Stimulated activated memory B cell treated with anti-CD40 and anti-IgM and Interleukin-4, amounts not matched to agents 10 μg/mL and 1 μg/mL and 100 μg/mL, for 72 hours (primary cell): Measurements from ENCODE around the gene PPIL1.

Source experiments
- ATAC-seq: fragments of 150-1000 bp; cut with Tn5 transposase; 2 replicates; pipeline ENCODE4 v1.10.0; 2021
- H3K27ac Mint-ChIP-seq: one replicate; pipeline ENCODE4 v1.8.0; 2022; ENCODE audit warnings: mild to moderate bottlenecking, mixed read lengths
- H3K27me3 Mint-ChIP-seq: one replicate; pipeline ENCODE4 v1.8.0; 2022; ENCODE audit warnings: mixed read lengths
- H3K36me3 Mint-ChIP-seq: one replicate; pipeline ENCODE4 v1.8.0; 2022; ENCODE audit warnings: mixed read lengths
- H3K4me1 Mint-ChIP-seq: one replicate; pipeline ENCODE4 v1.8.0; 2022; ENCODE audit warnings: mixed read lengths
- H3K4me3 Mint-ChIP-seq: one replicate; pipeline ENCODE4 v1.8.0; 2022; ENCODE audit warnings: mild to moderate bottlenecking, moderate library complexity, mixed read lengths
- H3K9me3 Mint-ChIP-seq: one replicate; pipeline ENCODE4 v1.8.0; 2022; ENCODE audit warnings: mixed read lengths

The PPIL1 gene

GRCh38 chr6:36851149-36851614 lies 23.4 kb downstream of the PPIL1 start:
- Mint-ChIP-seq H3K4me1 (peaks cover 6% of the 10 kb centered on the region), H3K27me3 (no peaks in the 10 kb centered on the region), H3K36me3 (peaks cover 64% of the 10 kb centered on the region), H3K4me3 (no peak overlapping the region), H3K27ac (no peak overlapping the region), H3K9me3 (peaks cover 2% of the 10 kb centered on the region)
- no peak for ATAC-seq

- Mint-ChIP-seq H3K4me1 (peaks cover 6% of the 10 kb centered on the region), H3K9me3 (peaks cover 2% of the 10 kb centered on the region), H3K27ac (no peak overlapping the region), H3K4me3 (no peak overlapping the region), H3K27me3 (no peaks in the 10 kb centered on the region), H3K36me3 (peaks cover 52% of the 10 kb centered on the region)
- no peak for ATAC-seq
Measured at GRCh38 chr6:36850021-36850420, 24.6 kb downstream of the PPIL1 start.

- no peak overlapping the region for H3K4me3 Mint-ChIP-seq
- no peak for ATAC-seq
- H3K36me3 Mint-ChIP-seq, result peaks cover 40% of the 10 kb centered on the region
- peaks cover 6% of the 10 kb centered on the region for H3K4me1 Mint-ChIP-seq
- H3K9me3 Mint-ChIP-seq, result peaks cover 2% of the 10 kb centered on the region
- H3K27me3 Mint-ChIP-seq, result no peaks in the 10 kb centered on the region
- no peak overlapping the region for H3K27ac Mint-ChIP-seq
Measured at GRCh38 chr6:36848658-36849441, 25.8 kb downstream of the PPIL1 start.

- H3K36me3 Mint-ChIP-seq, result peaks cover 32% of the 10 kb centered on the region
- no peaks in the 10 kb centered on the region for H3K27me3 Mint-ChIP-seq
- peaks cover 6% of the 10 kb centered on the region for H3K4me1 Mint-ChIP-seq
- H3K4me3 Mint-ChIP-seq, result no peak overlapping the region
- no peak overlapping the region for H3K27ac Mint-ChIP-seq
- H3K9me3 Mint-ChIP-seq, result peaks cover 2% of the 10 kb centered on the region
- no peak for ATAC-seq
Measured at GRCh38 chr6:36847991-36848390, 26.6 kb downstream of the PPIL1 start.

- peaks cover 6% of the 10 kb centered on the region for H3K4me1 Mint-ChIP-seq
- ATAC-seq, result no peak
- H3K4me3 Mint-ChIP-seq, result no peak overlapping the region
- no peak overlapping the region for H3K27ac Mint-ChIP-seq
- no peaks in the 10 kb centered on the region for H3K27me3 Mint-ChIP-seq
- peaks cover 2% of the 10 kb centered on the region for H3K9me3 Mint-ChIP-seq
- peaks cover 25% of the 10 kb centered on the region for H3K36me3 Mint-ChIP-seq
Measured at GRCh38 chr6:36847152-36847551, 27.5 kb downstream of the PPIL1 start.

GRCh38 chr6:36845233-36845632 lies 29.4 kb downstream of the PPIL1 start:
- Mint-ChIP-seq H3K4me1 (peaks cover 14% of the 10 kb centered on the region), H3K27me3 (peaks cover 10% of the 10 kb centered on the region), H3K36me3 (peaks cover 9% of the 10 kb centered on the region), H3K27ac (no peak overlapping the region), H3K9me3 (peaks cover 2% of the 10 kb centered on the region), H3K4me3 (no peak overlapping the region)
- ATAC-seq, result no peak

GRCh38 chr6:36844232-36845170 lies 30.1 kb downstream of the PPIL1 start:
- ATAC-seq, result no peak
- Mint-ChIP-seq H3K4me3 (no peak overlapping the region), H3K36me3 (peaks cover 5% of the 10 kb centered on the region), H3K27me3 (peaks cover 14% of the 10 kb centered on the region), H3K4me1 (peaks cover 17% of the 10 kb centered on the region), H3K9me3 (no peaks in the 10 kb centered on the region), H3K27ac (no peak overlapping the region)

GRCh38 chr6:36843170-36843569 lies 31.4 kb downstream of the PPIL1 start:
- peaks cover 21% of the 10 kb centered on the region for H3K4me1 Mint-ChIP-seq
- H3K36me3 Mint-ChIP-seq, result no peaks in the 10 kb centered on the region
- H3K27ac Mint-ChIP-seq, result no peak overlapping the region
- no peak overlapping the region for H3K4me3 Mint-ChIP-seq
- no peak for ATAC-seq
- peaks cover 23% of the 10 kb centered on the region for H3K27me3 Mint-ChIP-seq
- no peaks in the 10 kb centered on the region for H3K9me3 Mint-ChIP-seq

GRCh38 chr6:36841756-36842155 lies 32.8 kb downstream of the PPIL1 start:
- Mint-ChIP-seq H3K4me1 (peaks cover 21% of the 10 kb centered on the region), H3K36me3 (no peaks in the 10 kb centered on the region), H3K27me3 (peaks cover 36% of the 10 kb centered on the region), H3K9me3 (no peaks in the 10 kb centered on the region), H3K27ac (no peak overlapping the region), H3K4me3 (no peak overlapping the region)
- no peak for ATAC-seq

- peaks cover 21% of the 10 kb centered on the region for H3K4me1 Mint-ChIP-seq
- peak overlapping the region; percentile 56 for H3K4me3 Mint-ChIP-seq
- H3K27me3 Mint-ChIP-seq, result peaks cover 44% of the 10 kb centered on the region
- H3K9me3 Mint-ChIP-seq, result no peaks in the 10 kb centered on the region
- no peak overlapping the region for H3K27ac Mint-ChIP-seq
- ATAC-seq, result peak; percentile 60
- H3K36me3 Mint-ChIP-seq, result no peaks in the 10 kb centered on the region
Measured at GRCh38 chr6:36840432-36841403, 33.9 kb downstream of the PPIL1 start.

GRCh38 chr6:36839749-36840431 lies 34.7 kb downstream of the PPIL1 start:
- peak overlapping the region; percentile 52 for H3K4me3 Mint-ChIP-seq

GRCh38 chr6:36838896-36839748 lies 35.5 kb downstream of the PPIL1 start, which contains the start of gene CPNE5:
Gene CPNE5 (minus strand): TSS chr6:36839444. CDS start chr6:36839377, 67 bp downstream.
- Mint-ChIP-seq H3K27me3 (peaks cover 44% of the 10 kb centered on the region), H3K27ac (peak within 1 kb of the TSS; percentile 16), H3K4me1 (peaks cover 21% of the 10 kb centered on the region), H3K36me3 (no peaks in the 10 kb centered on the region), H3K9me3 (no peaks in the 10 kb centered on the region), H3K4me3 (peak within 1 kb of the TSS; percentile 52)
- peak; percentile 17 for ATAC-seq

More at GRCh38 chr6:36839749-36840431, 34.7 kb downstream of the PPIL1 start:
- Mint-ChIP-seq H3K27ac (no peak overlapping the region), H3K4me1 (peaks cover 21% of the 10 kb centered on the region), H3K36me3 (no peaks in the 10 kb centered on the region), H3K27me3 (peaks cover 44% of the 10 kb centered on the region), H3K9me3 (no peaks in the 10 kb centered on the region)
- peak; percentile 40 for ATAC-seq

- Mint-ChIP-seq H3K27me3 (peaks cover 44% of the 10 kb centered on the region), H3K4me1 (peaks cover 21% of the 10 kb centered on the region), H3K27ac (no peak overlapping the region), H3K4me3 (no peak overlapping the region), H3K9me3 (peaks cover 6% of the 10 kb centered on the region), H3K36me3 (no peaks in the 10 kb centered on the region)
- no peak for ATAC-seq
Measured at GRCh38 chr6:36837686-36838085, 36.9 kb downstream of the PPIL1 start.
